GM21367 (cell line): Measurements from ENCODE around the gene CABLES2.

ENCODE experiments used
- ATAC-seq: cut with Tn5 transposase; IDR thresholded peaks from one replicate; pipeline ENCODE4 v1.9.1; 2021; ENCODE audit not compliant: unreplicated experiment

The CABLES2 gene

GRCh38 chr20:62407221-62407992 is at the start of gene CABLES2:
Gene CABLES2 (minus strand): TSS chr20:62407285. CDS start chr20:62407276, 9 bp downstream.
- peak; percentile 67 for ATAC-seq

- ATAC-seq = no peak
Measured at GRCh38 chr20:62455929-62456328, 48.8 kb upstream of the CABLES2 start.

- no peak for ATAC-seq
Measured at GRCh38 chr20:62454904-62455636, 48.0 kb upstream of the CABLES2 start.

- no peak for ATAC-seq
Measured at GRCh38 chr20:62453186-62453808, 46.2 kb upstream of the CABLES2 start.

GRCh38 chr20:62452475-62453095 is 45.5 kb upstream of the CABLES2 start:
- no peak for ATAC-seq

- ATAC-seq = no peak
Measured at GRCh38 chr20:62451970-62452369, 44.9 kb upstream of the CABLES2 start.

- ATAC-seq = no peak
Measured at GRCh38 chr20:62451156-62451767, 44.2 kb upstream of the CABLES2 start.

- no peak for ATAC-seq
Measured at GRCh38 chr20:62449951-62450691, 43.0 kb upstream of the CABLES2 start.

- ATAC-seq = no peak
Measured at GRCh38 chr20:62448788-62449187, 41.7 kb upstream of the CABLES2 start.

GRCh38 chr20:62448038-62448437 is 41.0 kb upstream of the CABLES2 start:
- no peak for ATAC-seq

GRCh38 chr20:62446888-62447869 is 40.1 kb upstream of the CABLES2 start:
- ATAC-seq = no peak

GRCh38 chr20:62446481-62446880 is 39.4 kb upstream of the CABLES2 start:
- ATAC-seq = no peak

GRCh38 chr20:62445553-62446340 is 38.7 kb upstream of the CABLES2 start:
- no peak for ATAC-seq

GRCh38 chr20:62444286-62444685 is 37.2 kb upstream of the CABLES2 start:
- no peak for ATAC-seq

GRCh38 chr20:62441987-62442539 is 35.0 kb upstream of the CABLES2 start:
- ATAC-seq = no peak

GRCh38 chr20:62439218-62439617 is 32.1 kb upstream of the CABLES2 start:
- no peak for ATAC-seq

- ATAC-seq = no peak
Measured at GRCh38 chr20:62437927-62438326, 30.8 kb upstream of the CABLES2 start.

GRCh38 chr20:62437496-62437895 is 30.4 kb upstream of the CABLES2 start:
- ATAC-seq = no peak
